Pancreas (tissue), 10 donors: ENCODE results near the gene MST1R. TPM values are rescaled to one million over a fixed set of nuclear protein-coding genes. Genes with fewer than 3 reads are reported as not detected.

ENCODE experiments used
- ATAC-seq, 4 donors: fragments of 200-7000 bp; cut with Tn5 transposase; one replicate each; pipeline versions ENCODE4 v1.8.0 to v1.9.1; 2020; ENCODE audit warnings: mild to moderate bottlenecking in 4 of 4, moderate library complexity in 4 of 4
- DNase-seq, 6 donors: peaks; one replicate each; pipeline ENCODE4 v3.0.0-alpha.2; 2020
- FAIRE-seq: peaks from 2 replicates; lab custom pipeline; 2012; peaks lifted over from hg19 to GRCh38; lab: Jason Lieb, UNC
- H3K27ac ChIP-seq, 4 donors: fragments of 200-600 bp; sonication (generic); 1 replicate in 3 of 4; 2 replicates in 1 of 4; pipeline versions ENCODE4 v1.5.0 to v1.8.0; 2020
- H3K27me3 ChIP-seq, 4 donors: fragments of 200-600 bp; one replicate each; pipeline ENCODE4 v1.8.0; 2021
- H3K36me3 ChIP-seq, 3 donors: fragments of 200-600 bp; sonication (generic) in 1 of 3; one replicate each; pipeline versions ENCODE4 v1.5.0 to v1.8.0; 2020 to 2021
- H3K4me1 ChIP-seq, 3 donors: fragments of 200-600 bp; one replicate each; pipeline ENCODE4 v1.8.0; 2021
- H3K4me3 ChIP-seq, 4 donors: fragments of 200-600 bp; sonication (generic) in 2 of 4; one replicate each; pipeline versions ENCODE4 v1.5.0 to v1.8.0; 2020 to 2021
- H3K9me3 ChIP-seq, 4 donors: fragments of 200-600 bp; one replicate each; pipeline ENCODE4 v1.8.0; 2021
- WGBS, 2 donors: extraction: QIAGEN DNeasy Blood & Tissue Kit; methylation state at CpG; one replicate each; pipeline ENCODE4 v1.1.7; 2013; 5-methylcytosine and 5-hydroxymethylcytosine counted together
- intact Hi-C, 3 donors: fragments of 100-400 bp; cut with DNase I; formaldehyde crosslinking; loops; one replicate each; pipeline versions ENCODE4 v1.11.1 to v1.14.2; 2022
- polyA plus RNA-seq, 2 donors: library from polyadenylated mRNA; stranded (reverse); fragments of 200-250 nt; gene quantifications; one replicate each; pipeline ENCODE4 v1.2.3, GENCODE V29; 2013
- total RNA-seq, 6 donors: library from RNA; stranded (reverse); fragmentation: NEBNext Ultra II Directional in 4 of 6; extraction: Animal tissue kit (Norgen Biotek cat#: 25700) in 4 of 6; gene quantifications; one replicate each; pipeline versions ENCODE4 v1.2.1 to v1.2.4, GENCODE V29; 2021 to 2023
- TF ChIP-seq, protein P1 (sequence below), 4 donors: fragments of 200-600 bp; sonication (generic) in 3 of 4; IDR thresholded peaks; one replicate each; pipeline versions ENCODE4 v1.5.0 to v1.8.0; 2021; ENCODE audit warnings: antibody characterized with exemption in 4 of 4
- donor health status: healthy with polysubstance abuse.
- donor health status: DM: no; HTN: no; CAD: no; lungs with moderate emphysema.
- donor health status: DM: no; HTN: no; CAD: no.
- donor health status: control.
- donor health status: control.
- donor health status: Bipolar disorder and iron deficiency.
- donor health status: DM: yes; HTN: yes; CAD: no.
- donor health status: DM: no; HTN: no; CAD: no.
- donor health status: DM: no; HTN: no; CAD: no.
- donor health status: DM: yes; HTN: yes; CAD: no.

MST1R gene
- total and polyA plus RNA-seq, 8 donors: 4.9 to 14.7 (median 7.0) TPM

DNA sequence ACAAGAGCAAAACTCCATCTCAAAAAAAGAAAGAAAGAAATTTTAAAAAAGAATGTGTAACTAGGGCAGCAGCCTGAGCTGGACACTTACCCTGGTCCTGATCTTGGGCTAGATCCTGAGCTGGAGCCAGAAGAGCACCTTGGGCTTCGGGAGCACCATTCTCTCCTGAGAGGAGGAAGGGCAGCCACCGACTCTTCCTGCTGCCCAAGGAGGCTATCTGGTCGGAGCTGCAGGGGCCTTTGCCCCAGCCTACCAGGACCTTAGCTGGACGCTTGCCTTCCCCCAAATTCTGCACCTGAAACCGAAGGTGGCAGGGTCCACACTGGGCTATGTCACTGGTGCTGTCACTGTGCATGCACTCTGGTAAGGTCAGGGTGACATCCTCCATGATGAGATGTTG lies 27.1 kb downstream of the MST1R start:
- WGBS, 2 donors: 54 to 69% methylated on average over 5 of the region's 5 CpGs
- TF ChIP-seq, protein P1, sequence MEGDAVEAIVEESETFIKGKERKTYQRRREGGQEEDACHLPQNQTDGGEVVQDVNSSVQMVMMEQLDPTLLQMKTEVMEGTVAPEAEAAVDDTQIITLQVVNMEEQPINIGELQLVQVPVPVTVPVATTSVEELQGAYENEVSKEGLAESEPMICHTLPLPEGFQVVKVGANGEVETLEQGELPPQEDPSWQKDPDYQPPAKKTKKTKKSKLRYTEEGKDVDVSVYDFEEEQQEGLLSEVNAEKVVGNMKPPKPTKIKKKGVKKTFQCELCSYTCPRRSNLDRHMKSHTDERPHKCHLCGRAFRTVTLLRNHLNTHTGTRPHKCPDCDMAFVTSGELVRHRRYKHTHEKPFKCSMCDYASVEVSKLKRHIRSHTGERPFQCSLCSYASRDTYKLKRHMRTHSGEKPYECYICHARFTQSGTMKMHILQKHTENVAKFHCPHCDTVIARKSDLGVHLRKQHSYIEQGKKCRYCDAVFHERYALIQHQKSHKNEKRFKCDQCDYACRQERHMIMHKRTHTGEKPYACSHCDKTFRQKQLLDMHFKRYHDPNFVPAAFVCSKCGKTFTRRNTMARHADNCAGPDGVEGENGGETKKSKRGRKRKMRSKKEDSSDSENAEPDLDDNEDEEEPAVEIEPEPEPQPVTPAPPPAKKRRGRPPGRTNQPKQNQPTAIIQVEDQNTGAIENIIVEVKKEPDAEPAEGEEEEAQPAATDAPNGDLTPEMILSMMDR (IDR thresholded peaks at IDR 0.05): no peak
- Histone ChIP-seq H3K4me3 (no peak overlapping the region), H3K4me1 (no peaks in the 10 kb centered on the region), H3K27ac (no peak overlapping the region), H3K27me3 (no peaks in the 10 kb centered on the region), H3K9me3 (no peaks in the 10 kb centered on the region), H3K36me3 (no peaks in the 10 kb centered on the region)
- DNase-seq (no peak), FAIRE-seq (no peak), ATAC-seq (no peak)
- intact Hi-C loops: no loop called here

DNA sequence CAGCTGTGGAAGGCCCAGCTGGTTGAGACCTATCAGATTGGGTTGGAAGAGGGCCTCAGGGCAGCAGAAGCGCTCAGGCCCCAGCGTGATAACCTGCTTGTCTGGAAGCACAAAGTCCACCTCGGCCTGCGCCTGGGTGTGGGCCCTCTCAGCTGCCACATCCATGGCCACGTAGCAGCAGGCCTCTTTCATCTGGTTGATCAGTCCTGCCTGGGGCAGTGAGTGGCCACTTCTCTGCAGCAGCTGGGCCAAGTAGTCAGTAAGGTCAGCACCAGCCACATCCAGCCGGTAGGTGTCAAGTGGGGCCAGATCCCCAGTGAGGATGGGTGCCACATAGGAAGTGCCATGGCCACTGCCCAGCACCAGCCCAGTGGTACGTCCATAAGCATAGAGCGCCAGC lies 30.1 kb downstream of the MST1R start:
- Histone ChIP-seq H3K27ac (no peak overlapping the region), H3K9me3 (no peaks in the 10 kb centered on the region), H3K4me1 (peaks cover 0 to 4% (median 0%) of the 10 kb centered on the region in 3 donors), H3K36me3 (no peaks in the 10 kb centered on the region), H3K4me3 (no peak overlapping the region), H3K27me3 (no peaks in the 10 kb centered on the region)
- intact Hi-C loops: no loop called here
- FAIRE-seq (no peak), DNase-seq (no peak), ATAC-seq (peak in 1 of 4 donors; percentile 19)
- TF ChIP-seq, protein P1 (IDR thresholded peaks at IDR 0.05): no peak
- WGBS, 2 donors: 80% methylated on average over 8 of the region's 8 CpGs

DNA sequence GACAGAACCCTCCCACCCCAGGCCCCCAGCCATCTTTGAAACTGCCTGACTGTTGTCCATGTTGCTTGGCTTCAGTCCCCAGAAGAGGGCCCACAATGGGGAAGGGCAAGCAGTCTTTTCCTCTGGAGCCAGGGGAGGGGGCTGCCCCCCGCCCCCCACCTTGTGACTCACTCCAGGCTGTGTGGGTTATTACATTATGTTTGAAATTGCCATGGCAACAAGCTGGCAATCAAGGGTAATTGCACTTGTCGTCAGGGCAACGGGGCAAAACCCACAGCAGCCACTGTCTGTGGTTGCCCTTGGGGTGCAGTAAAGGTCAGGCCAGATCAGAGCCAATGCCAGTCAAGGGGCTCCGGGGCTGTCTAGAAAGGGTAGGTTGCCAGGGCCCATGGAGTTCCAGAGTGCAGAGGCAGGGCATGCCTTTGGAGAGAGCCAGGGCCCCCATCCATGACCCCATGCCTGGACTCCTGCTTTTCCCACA lies 30.8 kb downstream of the MST1R start:
- H3K36me3 ChIP-seq: no peaks in the 10 kb centered on the region
- no peaks in the 10 kb centered on the region for H3K27me3 ChIP-seq
- no peak overlapping the region for H3K27ac ChIP-seq
- FAIRE-seq (no peak), DNase-seq (no peak), ATAC-seq (no peak)
- 55 to 59% methylated on average over 4 of the region's 4 CpGs for WGBS, 2 donors
- no peak overlapping the region for H3K4me3 ChIP-seq
- intact Hi-C loops: no loop called here
- TF ChIP-seq, protein P1 (IDR thresholded peaks at IDR 0.05): no peak
- H3K4me1 ChIP-seq: peaks cover 0 to 4% (median 0%) of the 10 kb centered on the region in 3 donors
- no peaks in the 10 kb centered on the region for H3K9me3 ChIP-seq

DNA sequence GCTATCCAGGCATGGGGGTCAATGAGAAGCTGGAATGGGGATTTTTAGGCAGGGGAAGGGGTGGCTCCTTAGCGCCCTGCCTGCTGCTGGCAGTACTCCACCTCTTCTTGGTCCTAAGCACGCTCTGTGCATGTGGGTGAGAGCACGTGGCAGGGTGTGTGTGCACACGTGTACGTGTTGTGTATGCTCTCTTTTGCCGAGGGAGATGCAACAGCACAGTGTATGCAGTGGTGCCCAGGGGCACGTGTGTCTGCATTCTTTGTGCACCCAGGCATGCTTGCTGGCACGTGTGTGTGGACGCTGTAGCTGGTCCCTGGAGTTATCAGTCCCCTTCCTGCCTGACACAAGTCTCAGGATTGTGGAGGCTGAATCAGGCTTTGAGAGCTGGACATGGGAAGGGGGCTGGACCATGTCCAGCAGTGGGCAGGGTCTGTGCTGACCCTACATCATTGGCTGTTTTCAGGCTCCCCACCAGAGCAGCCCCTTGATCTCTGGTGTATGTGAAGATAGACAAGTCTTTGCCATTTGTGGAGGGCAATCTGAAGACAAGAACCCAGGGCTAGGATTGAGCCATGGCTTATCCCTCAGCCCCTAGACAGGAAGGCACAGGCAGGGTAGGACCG lies 32.0 kb downstream of the MST1R start:
- H3K4me3 ChIP-seq: no peak overlapping the region
- no peak overlapping the region for H3K27ac ChIP-seq
- no peaks in the 10 kb centered on the region for H3K27me3 ChIP-seq
- peaks cover 0 to 4% (median 0%) of the 10 kb centered on the region in 3 donors for H3K4me1 ChIP-seq
- no peaks in the 10 kb centered on the region for H3K9me3 ChIP-seq
- no peak for FAIRE-seq
- H3K36me3 ChIP-seq: no peaks in the 10 kb centered on the region
- no peak for DNase-seq
- 56 to 65% methylated on average over 10 of the region's 10 CpGs for WGBS, 2 donors
- intact Hi-C loops: no loop called here
- TF ChIP-seq, protein P1 (IDR thresholded peaks at IDR 0.05): no peak
- ATAC-seq: no peak

DNA sequence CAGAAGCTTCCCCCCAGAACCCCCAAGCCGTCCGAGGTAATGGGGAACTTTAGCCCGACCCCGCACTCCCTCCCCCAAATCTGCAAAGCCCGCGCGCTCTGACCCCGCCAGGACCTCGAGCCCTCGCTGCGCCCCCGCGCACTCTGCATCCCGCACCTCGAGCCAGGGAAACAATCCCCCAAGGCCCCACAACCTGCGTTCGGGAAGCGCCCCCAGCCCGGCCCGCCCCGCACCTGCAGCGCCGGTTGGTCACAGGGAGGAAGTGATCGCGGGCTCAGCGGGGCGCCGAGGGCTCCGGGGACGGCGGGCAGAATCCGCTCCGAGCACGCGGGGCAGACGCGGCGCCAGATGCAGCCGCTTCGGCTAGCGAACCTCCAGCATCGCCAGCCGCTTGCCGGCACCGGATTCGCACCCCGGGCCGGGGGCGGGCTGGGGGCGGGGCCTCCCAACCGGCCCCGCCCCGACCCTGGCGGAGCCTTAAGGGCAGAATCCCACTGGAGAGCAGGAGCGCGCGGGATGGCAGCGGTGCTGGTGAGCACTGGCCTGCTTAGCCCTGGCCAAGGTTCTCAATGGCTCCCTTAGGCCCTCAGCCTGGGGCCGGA lies 34.0 kb downstream of the MST1R start, which contains the start of gene CAMKV:
Gene CAMKV, minus strand, starts transcription at position 382 of the 602 bp plus-strand sequence. CDS start 7,518 bp downstream, outside the sequence.
- peak within 1 kb of the TSS in 2 of 4 donors; percentile 25 to 50 for H3K4me3 ChIP-seq
- H3K27me3 ChIP-seq: no peaks in the 10 kb centered on the region
- intact Hi-C loops: no loop called here
- H3K36me3 ChIP-seq: no peaks in the 10 kb centered on the region
- FAIRE-seq (no peak), DNase-seq (peak in 1 of 6 donors; percentile 70), ATAC-seq (peak; percentile 48 to 65 (median 56))
- H3K9me3 ChIP-seq: no peaks in the 10 kb centered on the region
- WGBS, 2 donors: 1 to 2% methylated on average over 48 to 59 of the region's 59 CpGs
- no peak within 1 kb of the TSS for H3K27ac ChIP-seq
- H3K4me1 ChIP-seq: peaks cover 0 to 4% (median 0%) of the 10 kb centered on the region in 3 donors
- TF ChIP-seq, protein P1 (IDR thresholded peaks at IDR 0.05): no peak
